ENCODE measurements around the gene RBM20. TPM values are rescaled to one million over a fixed set of nuclear protein-coding genes. Genes with fewer than 3 reads are reported as not detected.

Gene RBM20
- total RNA-seq, 1 experiment from 2014 or later, result 0.17 TPM

DNA sequence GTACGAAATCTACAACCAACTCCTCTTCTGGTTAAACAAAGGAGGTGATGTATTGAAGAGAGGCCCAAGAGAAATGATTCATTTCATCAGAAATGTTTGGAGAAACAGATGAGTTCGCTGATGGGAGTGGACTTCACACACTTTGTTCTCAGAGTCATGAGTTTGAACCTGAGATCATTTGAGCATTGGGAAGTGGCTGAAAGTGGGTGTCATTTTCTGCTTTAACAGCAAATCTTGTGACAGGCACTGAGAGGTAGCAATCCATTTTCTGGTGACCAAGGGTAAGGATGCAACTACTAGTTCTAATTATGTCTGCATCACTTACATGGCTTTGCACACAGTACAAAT, 51.4 kb downstream of the RBM20 start:
- H3K27me3 Mint-ChIP-seq (ENCODE audit: low read depth), result peaks cover 5% of the 10 kb centered on the region
- no peaks in the 10 kb centered on the region for H3K79me2 ChIP-seq (ENCODE audit: insufficient read depth, low read length)
- no peak overlapping the region for H2AK5ac ChIP-seq (ENCODE audit: insufficient read length, low read length)
- H3K23ac ChIP-seq (ENCODE audit: insufficient read length, low read depth, low read length), result no peak overlapping the region
- H3K23me2 ChIP-seq (ENCODE audit: insufficient read length, low read depth, low read length, poor library complexity, severe bottlenecking), result no peaks in the 10 kb centered on the region
- H3K4me1 ChIP-seq (ENCODE audit: insufficient read depth, low read length), result no peaks in the 10 kb centered on the region
- peaks cover 0 to 20% (median 6%) of the 10 kb centered on the region in 3 experiments; a peak in 5 of 7 replicates for H3K36me3 Mint-ChIP-seq (ENCODE audit: insufficient read depth in 1 of 3, low read depth in 3 of 3)
- H2BK12ac ChIP-seq (ENCODE audit: insufficient read length, low read depth, low read length), result no peak overlapping the region
- no peak overlapping the region for H3K4me2 ChIP-seq (ENCODE audit: insufficient read depth, insufficient read length, low read length)
- H3K9me3 ChIP-seq (ENCODE audit: control insufficient read depth, low read depth, low read length), result no peaks in the 10 kb centered on the region
- H3K56ac ChIP-seq (ENCODE audit: insufficient read length, low read depth, low read length), result no peak overlapping the region
- no peak overlapping the region for H2AFZ ChIP-seq (ENCODE audit: low read length)
- H4K20me1 ChIP-seq (ENCODE audit: control insufficient read depth, insufficient read depth, insufficient read length), result no peaks in the 10 kb centered on the region
- DNase-seq, result no peak
- H3T11ph ChIP-seq (ENCODE audit: low read length), result no peak overlapping the region
- H4K5ac ChIP-seq (ENCODE audit: insufficient read length, low read depth, low read length), result no peak overlapping the region
- H3K27ac Mint-ChIP-seq, result no peak overlapping the region; a peak in 1 of 7 replicates
- H3K9ac ChIP-seq (ENCODE audit: extremely low read depth, insufficient read length, low read length), result no peak overlapping the region
- no peak overlapping the region for H2BK120ac ChIP-seq (ENCODE audit: low read depth, low read length, poor library complexity, severe bottlenecking)
- no peak overlapping the region for H2BK20ac ChIP-seq (ENCODE audit: low read depth, low read length, poor library complexity, severe bottlenecking)
- no peak overlapping the region for H3K14ac ChIP-seq (ENCODE audit: insufficient read depth, low read length)
- no peak overlapping the region for H4K91ac ChIP-seq (ENCODE audit: insufficient read length, low read depth, low read length)
- H3K4me3 Mint-ChIP-seq, result no peak overlapping the region
- no peak overlapping the region for H2BK15ac ChIP-seq (ENCODE audit: low read depth, low read length)
- peaks cover 5 to 18% of the 10 kb centered on the region in 2 experiments; a peak in 4 of 5 replicates for H3K9me3 Mint-ChIP-seq
- no peak overlapping the region for H4K8ac ChIP-seq (replicated peaks; ENCODE audit: insufficient read length, low read depth, low read length)
- no peak overlapping the region for H2BK5ac ChIP-seq (ENCODE audit: insufficient read length, low read length)
- WGBS (ENCODE audit: extremely low coverage, insufficient read length, low lambda C conversion rate), result no CpG with 5 or more reads among the region's 2 CpGs
- H3K79me1 ChIP-seq (ENCODE audit: insufficient read depth, low read depth, low read length, poor library complexity, severe bottlenecking), result no peaks in the 10 kb centered on the region
- no peak overlapping the region for H3K18ac ChIP-seq (ENCODE audit: insufficient read length, low read depth, low read length)
- H3K27ac ChIP-seq (ENCODE audit: insufficient read length, low read depth, low read length), result no peak overlapping the region
- no peaks in the 10 kb centered on the region for H3K27me3 ChIP-seq (ENCODE audit: insufficient read depth, low read length)
- TF ChIP-seq, protein P1, sequence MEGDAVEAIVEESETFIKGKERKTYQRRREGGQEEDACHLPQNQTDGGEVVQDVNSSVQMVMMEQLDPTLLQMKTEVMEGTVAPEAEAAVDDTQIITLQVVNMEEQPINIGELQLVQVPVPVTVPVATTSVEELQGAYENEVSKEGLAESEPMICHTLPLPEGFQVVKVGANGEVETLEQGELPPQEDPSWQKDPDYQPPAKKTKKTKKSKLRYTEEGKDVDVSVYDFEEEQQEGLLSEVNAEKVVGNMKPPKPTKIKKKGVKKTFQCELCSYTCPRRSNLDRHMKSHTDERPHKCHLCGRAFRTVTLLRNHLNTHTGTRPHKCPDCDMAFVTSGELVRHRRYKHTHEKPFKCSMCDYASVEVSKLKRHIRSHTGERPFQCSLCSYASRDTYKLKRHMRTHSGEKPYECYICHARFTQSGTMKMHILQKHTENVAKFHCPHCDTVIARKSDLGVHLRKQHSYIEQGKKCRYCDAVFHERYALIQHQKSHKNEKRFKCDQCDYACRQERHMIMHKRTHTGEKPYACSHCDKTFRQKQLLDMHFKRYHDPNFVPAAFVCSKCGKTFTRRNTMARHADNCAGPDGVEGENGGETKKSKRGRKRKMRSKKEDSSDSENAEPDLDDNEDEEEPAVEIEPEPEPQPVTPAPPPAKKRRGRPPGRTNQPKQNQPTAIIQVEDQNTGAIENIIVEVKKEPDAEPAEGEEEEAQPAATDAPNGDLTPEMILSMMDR (conservative IDR thresholded peaks at IDR 0.05), result no peak
- peaks cover 14 to 15% of the 10 kb centered on the region in 2 experiments for H3K4me1 Mint-ChIP-seq
- no peak overlapping the region for H3K4ac ChIP-seq (ENCODE audit: low read depth, low read length)
